Erythroblast (primary cell): ENCODE data around the gene LCK.

Experiments used
- GATA1 ChIP-seq: IDR thresholded peaks from 2 replicates; pipeline ENCODE4 v1.6.1; 2011; ENCODE audit warnings: low read depth, mild to moderate bottlenecking, control low read depth, low read length, moderate library complexity
- POLR2A ChIP-seq: IDR thresholded peaks from 2 replicates; pipeline ENCODE4 v1.6.1; 2011; ENCODE audit warnings: mild to moderate bottlenecking, low read length

DNA sequence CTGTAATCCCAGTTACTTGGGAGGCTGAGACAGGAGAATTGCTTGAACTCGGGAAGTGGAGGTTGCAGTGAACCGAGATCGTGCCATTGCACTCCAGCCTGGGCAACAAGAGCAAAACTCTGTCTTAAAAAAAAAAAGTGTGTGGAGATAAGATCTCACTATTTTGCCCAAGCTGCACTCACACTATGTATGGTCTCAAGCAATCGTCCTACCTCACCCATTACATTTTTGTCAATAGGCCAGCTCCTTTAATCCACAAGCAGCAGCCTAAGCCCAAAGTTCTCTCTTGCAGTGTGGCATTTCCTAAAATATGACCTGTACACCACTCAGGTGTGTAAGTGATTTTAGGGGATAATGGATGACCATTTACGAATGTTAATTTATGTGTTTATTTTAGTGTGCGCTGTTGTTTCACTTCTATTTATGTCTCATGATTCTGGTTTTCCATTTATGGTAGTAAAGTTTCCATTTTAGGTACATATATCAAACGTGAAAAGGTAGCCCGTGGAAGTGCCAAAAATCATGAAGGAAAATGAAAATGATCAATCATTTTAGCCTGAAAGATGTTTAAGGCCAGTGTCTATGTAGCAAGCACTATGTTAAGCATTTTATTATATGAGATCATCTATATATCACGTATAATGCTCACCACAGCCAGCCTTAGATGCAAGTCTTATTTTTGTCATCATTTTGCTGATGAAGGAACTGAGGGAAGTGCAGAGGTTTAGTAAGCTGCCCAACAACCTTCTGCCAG, 5.6 kb downstream of the LCK start:
- TF ChIP-seq POLR2A (no peak), GATA1 (no peak)
